ENCODE measurements around the gene CELF2.

- TF ChIP-seq, protein P1, sequence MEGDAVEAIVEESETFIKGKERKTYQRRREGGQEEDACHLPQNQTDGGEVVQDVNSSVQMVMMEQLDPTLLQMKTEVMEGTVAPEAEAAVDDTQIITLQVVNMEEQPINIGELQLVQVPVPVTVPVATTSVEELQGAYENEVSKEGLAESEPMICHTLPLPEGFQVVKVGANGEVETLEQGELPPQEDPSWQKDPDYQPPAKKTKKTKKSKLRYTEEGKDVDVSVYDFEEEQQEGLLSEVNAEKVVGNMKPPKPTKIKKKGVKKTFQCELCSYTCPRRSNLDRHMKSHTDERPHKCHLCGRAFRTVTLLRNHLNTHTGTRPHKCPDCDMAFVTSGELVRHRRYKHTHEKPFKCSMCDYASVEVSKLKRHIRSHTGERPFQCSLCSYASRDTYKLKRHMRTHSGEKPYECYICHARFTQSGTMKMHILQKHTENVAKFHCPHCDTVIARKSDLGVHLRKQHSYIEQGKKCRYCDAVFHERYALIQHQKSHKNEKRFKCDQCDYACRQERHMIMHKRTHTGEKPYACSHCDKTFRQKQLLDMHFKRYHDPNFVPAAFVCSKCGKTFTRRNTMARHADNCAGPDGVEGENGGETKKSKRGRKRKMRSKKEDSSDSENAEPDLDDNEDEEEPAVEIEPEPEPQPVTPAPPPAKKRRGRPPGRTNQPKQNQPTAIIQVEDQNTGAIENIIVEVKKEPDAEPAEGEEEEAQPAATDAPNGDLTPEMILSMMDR (IDR thresholded peaks at IDR 0.05 in 8 of 11, conservative IDR thresholded peaks at IDR 0.05 in 3 of 11) = no peak
- no peak for TF ChIP-seq POLR2A (IDR thresholded peaks at IDR 0.05)
Observed at GRCh38 chr10:11298116-11298515, 280.4 kb downstream of the CELF2 start.

Measured in spleen (tissue), 7 donors.